Peyer's patch (tissue), 4 donors: ENCODE data around the gene CRIM1. TPM values are rescaled to one million over a fixed set of nuclear protein-coding genes. Genes with fewer than 3 reads are reported as not detected.

ENCODE experiments used
- DNase-seq, 3 donors: peaks; one replicate each; pipeline ENCODE4 v3.0.0-alpha.2; 2017 to 2019
- H3K27ac ChIP-seq, 4 donors: fragments of 200-600 bp; sonication (generic); one replicate each; pipeline ENCODE4 v1.5.1; 2016 to 2019
- H3K27me3 ChIP-seq, 2 donors: fragments of 200-600 bp; sonication (generic); one replicate each; pipeline ENCODE4 v1.5.1; 2019
- H3K36me3 ChIP-seq, 3 donors: fragments of 200-600 bp; sonication (generic); one replicate each; pipeline ENCODE4 v1.5.1; 2016 to 2019
- H3K4me1 ChIP-seq, 4 donors: fragments of 200-600 bp; sonication (generic); one replicate each; pipeline ENCODE4 v1.5.1; 2016 to 2019
- H3K4me3 ChIP-seq, 4 donors: fragments of 200-600 bp; sonication (generic); 1 replicate in 3 of 4; 2 replicates in 1 of 4; pipeline ENCODE4 v1.5.1; 2016 to 2019; ENCODE audit warnings: mild to moderate bottlenecking in 1 of 4
- H3K9me3 ChIP-seq, 4 donors: fragments of 200-600 bp; sonication (generic); one replicate each; pipeline ENCODE4 v1.5.1; 2016 to 2019; ENCODE audit warnings: mild to moderate bottlenecking in 1 of 4
- CTCF ChIP-seq, 6 experiments: fragments of 450-650 bp in 4 of 6; fragments of 200-600 bp in 2 of 6; sonication (generic) in 1 of 6; IDR thresholded peaks; one replicate each; pipeline ENCODE4 v1.5.1; 2017 to 2019; ENCODE audit warnings: antibody characterized with exemption in 6 of 6, mild to moderate bottlenecking in 3 of 6, moderate library complexity in 1 of 6
- POLR2A ChIP-seq, 2 donors: fragments of 450-650 bp; IDR thresholded peaks; one replicate each; pipeline ENCODE4 v1.5.1; 2017; ENCODE audit warnings: antibody characterized with exemption in 2 of 2, mild to moderate bottlenecking in 2 of 2, moderate library complexity in 2 of 2
- total RNA-seq, 4 donors: library from RNA; depleted of rRNA; stranded (reverse); fragments of >200 nt; gene quantifications; one replicate each; pipeline ENCODE4 v1.1.0, GENCODE V29; 2016

The CRIM1 gene
- total RNA-seq, 4 donors from 2014 or later, result 29.9 to 181 (median 63.6) TPM

GRCh38 chr2:36462311-36462935 lies 106.8 kb downstream of the CRIM1 start:
- Histone ChIP-seq H3K36me3 (peaks cover 0 to 5% (median 0%) of the 10 kb centered on the region in 3 donors), H3K4me3 (no peak overlapping the region), H3K4me1 (peaks cover 0 to 15% (median 0%) of the 10 kb centered on the region in 4 donors), H3K27me3 (no peaks in the 10 kb centered on the region), H3K9me3 (no peaks in the 10 kb centered on the region), H3K27ac (no peak overlapping the region)
- DNase-seq, result no peak
- TF ChIP-seq CTCF (IDR thresholded peaks at IDR 0.05), result no peak
- TF ChIP-seq POLR2A (IDR thresholded peaks at IDR 0.05), result no peak

GRCh38 chr2:36463365-36463764 lies 107.8 kb downstream of the CRIM1 start:
- no peak overlapping the region for H3K4me3 ChIP-seq
- peaks cover 0 to 14% (median 0%) of the 10 kb centered on the region in 4 donors for H3K4me1 ChIP-seq
- no peaks in the 10 kb centered on the region for H3K27me3 ChIP-seq
- DNase-seq, result no peak
- TF ChIP-seq POLR2A (IDR thresholded peaks at IDR 0.05), result no peak
- no peak for TF ChIP-seq CTCF (IDR thresholded peaks at IDR 0.05)
- H3K36me3 ChIP-seq, result peaks cover 0 to 6% (median 0%) of the 10 kb centered on the region in 3 donors
- no peak overlapping the region for H3K27ac ChIP-seq
- no peaks in the 10 kb centered on the region for H3K9me3 ChIP-seq

GRCh38 chr2:36464006-36464721 lies 108.6 kb downstream of the CRIM1 start:
- Histone ChIP-seq H3K4me3 (no peak overlapping the region), H3K27me3 (no peaks in the 10 kb centered on the region), H3K4me1 (peaks cover 0 to 14% (median 0%) of the 10 kb centered on the region in 4 donors), H3K36me3 (peaks cover 0 to 6% (median 0%) of the 10 kb centered on the region in 3 donors), H3K27ac (no peak overlapping the region), H3K9me3 (no peaks in the 10 kb centered on the region)
- TF ChIP-seq POLR2A (IDR thresholded peaks at IDR 0.05), result no peak
- no peak for TF ChIP-seq CTCF (IDR thresholded peaks at IDR 0.05)
- DNase-seq, result no peak

- Histone ChIP-seq H3K27ac (no peak overlapping the region), H3K36me3 (peaks cover 0 to 6% (median 0%) of the 10 kb centered on the region in 3 donors), H3K4me1 (peaks cover 0 to 5% (median 0%) of the 10 kb centered on the region in 4 donors), H3K9me3 (no peaks in the 10 kb centered on the region), H3K4me3 (no peak overlapping the region), H3K27me3 (no peaks in the 10 kb centered on the region)
- no peak for DNase-seq
- no peak for TF ChIP-seq POLR2A (IDR thresholded peaks at IDR 0.05)
- TF ChIP-seq CTCF (IDR thresholded peaks at IDR 0.05), result no peak
Measured at GRCh38 chr2:36466135-36466534, 110.6 kb downstream of the CRIM1 start.

GRCh38 chr2:36468463-36469105 lies 113.0 kb downstream of the CRIM1 start:
- TF ChIP-seq CTCF (IDR thresholded peaks at IDR 0.05), result no peak
- TF ChIP-seq POLR2A (IDR thresholded peaks at IDR 0.05), result no peak
- no peak for DNase-seq
- no peak overlapping the region for H3K27ac ChIP-seq
- no peaks in the 10 kb centered on the region for H3K4me1 ChIP-seq
- H3K27me3 ChIP-seq, result no peaks in the 10 kb centered on the region
- peaks cover 0 to 6% (median 0%) of the 10 kb centered on the region in 3 donors for H3K36me3 ChIP-seq
- no peak overlapping the region for H3K4me3 ChIP-seq
- H3K9me3 ChIP-seq, result no peaks in the 10 kb centered on the region
